ENCODE results near the gene LYSMD1. TPM values are rescaled to one million over a fixed set of nuclear protein-coding genes. Genes with fewer than 3 reads are reported as not detected.

LYSMD1 gene
- total RNA-seq, 1 donor from 2014 or later = 10.0 TPM

DNA sequence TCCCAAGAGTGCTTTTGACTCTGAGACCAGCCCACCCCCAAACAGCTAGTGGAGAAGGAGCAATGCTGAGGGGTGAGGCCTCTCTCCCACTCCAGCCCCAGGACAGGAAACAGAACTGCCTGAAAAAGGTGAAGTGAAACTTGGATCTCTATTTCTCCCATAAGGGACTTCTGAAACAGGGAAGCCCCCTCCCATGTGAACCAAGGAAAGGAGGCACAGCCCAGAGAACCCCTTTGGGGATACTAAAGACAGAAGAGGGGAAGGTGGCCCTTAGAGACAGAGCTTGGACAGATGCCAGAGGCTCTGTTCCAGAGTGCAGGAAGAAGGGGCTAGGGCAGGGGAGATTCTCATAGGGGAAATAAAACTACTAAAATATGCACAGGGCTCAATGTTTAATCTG, 6.3 kb downstream of the LYSMD1 start:
- Mint-ChIP-seq H3K36me3 (ENCODE audit: low read depth) (peaks cover 16% of the 10 kb centered on the region), H3K4me1 (ENCODE audit: low read depth) (peaks cover 8% of the 10 kb centered on the region), H3K27ac (ENCODE audit: unreplicated experiment) (no peak overlapping the region), H3K9me3 (ENCODE audit: low read depth) (no peaks in the 10 kb centered on the region), H3K4me3 (ENCODE audit: unreplicated experiment) (no peak overlapping the region), H3K27me3 (ENCODE audit: low read depth) (no peaks in the 10 kb centered on the region)
- TF ChIP-seq, protein P1, sequence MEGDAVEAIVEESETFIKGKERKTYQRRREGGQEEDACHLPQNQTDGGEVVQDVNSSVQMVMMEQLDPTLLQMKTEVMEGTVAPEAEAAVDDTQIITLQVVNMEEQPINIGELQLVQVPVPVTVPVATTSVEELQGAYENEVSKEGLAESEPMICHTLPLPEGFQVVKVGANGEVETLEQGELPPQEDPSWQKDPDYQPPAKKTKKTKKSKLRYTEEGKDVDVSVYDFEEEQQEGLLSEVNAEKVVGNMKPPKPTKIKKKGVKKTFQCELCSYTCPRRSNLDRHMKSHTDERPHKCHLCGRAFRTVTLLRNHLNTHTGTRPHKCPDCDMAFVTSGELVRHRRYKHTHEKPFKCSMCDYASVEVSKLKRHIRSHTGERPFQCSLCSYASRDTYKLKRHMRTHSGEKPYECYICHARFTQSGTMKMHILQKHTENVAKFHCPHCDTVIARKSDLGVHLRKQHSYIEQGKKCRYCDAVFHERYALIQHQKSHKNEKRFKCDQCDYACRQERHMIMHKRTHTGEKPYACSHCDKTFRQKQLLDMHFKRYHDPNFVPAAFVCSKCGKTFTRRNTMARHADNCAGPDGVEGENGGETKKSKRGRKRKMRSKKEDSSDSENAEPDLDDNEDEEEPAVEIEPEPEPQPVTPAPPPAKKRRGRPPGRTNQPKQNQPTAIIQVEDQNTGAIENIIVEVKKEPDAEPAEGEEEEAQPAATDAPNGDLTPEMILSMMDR (IDR thresholded peaks at IDR 0.05) = no peak
- DNase-seq (ENCODE audit: low spot score) = peak; percentile 12

DNA sequence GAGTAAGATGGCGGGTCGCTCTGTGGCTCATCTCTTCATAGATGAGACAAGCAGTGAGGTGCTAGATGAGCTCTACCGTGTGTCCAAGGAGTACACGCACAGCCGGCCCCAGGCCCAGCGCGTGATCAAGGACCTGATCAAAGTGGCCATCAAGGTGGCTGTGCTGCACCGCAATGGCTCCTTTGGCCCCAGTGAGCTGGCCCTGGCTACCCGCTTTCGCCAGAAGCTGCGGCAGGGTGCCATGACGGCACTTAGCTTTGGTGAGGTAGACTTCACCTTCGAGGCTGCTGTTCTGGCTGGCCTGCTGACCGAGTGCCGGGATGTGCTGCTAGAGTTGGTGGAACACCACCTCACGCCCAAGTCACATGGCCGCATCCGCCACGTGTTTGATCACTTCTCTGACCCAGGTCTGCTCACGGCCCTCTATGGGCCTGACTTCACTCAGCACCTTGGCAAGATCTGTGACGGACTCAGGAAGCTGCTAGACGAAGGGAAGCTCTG, 6.9 kb downstream of the LYSMD1 start:
- TF ChIP-seq, protein P1 (IDR thresholded peaks at IDR 0.05) = no peak
- Mint-ChIP-seq H3K27ac (ENCODE audit: unreplicated experiment) (no peak overlapping the region), H3K36me3 (ENCODE audit: low read depth) (peaks cover 16% of the 10 kb centered on the region), H3K27me3 (ENCODE audit: low read depth) (no peaks in the 10 kb centered on the region), H3K4me3 (ENCODE audit: unreplicated experiment) (no peak overlapping the region), H3K9me3 (ENCODE audit: low read depth) (no peaks in the 10 kb centered on the region), H3K4me1 (ENCODE audit: low read depth) (peaks cover 4% of the 10 kb centered on the region)
- DNase-seq (ENCODE audit: low spot score) = peak; percentile 89

DNA sequence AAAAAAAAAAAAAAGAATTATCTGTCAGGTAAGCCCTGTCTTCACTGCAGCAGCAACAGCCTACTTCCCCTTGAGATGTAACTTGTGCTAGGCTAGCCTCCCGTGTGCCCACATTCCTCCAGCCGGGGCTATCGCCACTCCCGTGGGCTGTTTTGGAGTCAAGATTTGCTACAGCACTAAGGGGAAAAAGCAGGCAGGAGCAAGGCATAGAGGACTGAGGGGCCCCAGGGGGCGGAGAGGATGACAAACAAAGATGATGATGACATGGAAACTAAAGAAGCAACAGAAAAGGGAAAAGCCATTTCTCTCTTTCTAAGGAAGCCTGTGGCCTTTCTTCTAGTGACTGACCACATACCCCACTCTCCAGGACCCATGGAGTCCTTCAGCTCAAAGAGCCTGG, 7.4 kb downstream of the LYSMD1 start:
- Mint-ChIP-seq H3K4me3 (ENCODE audit: unreplicated experiment) (no peak overlapping the region), H3K9me3 (ENCODE audit: low read depth) (no peaks in the 10 kb centered on the region), H3K4me1 (ENCODE audit: low read depth) (peaks cover 4% of the 10 kb centered on the region), H3K36me3 (ENCODE audit: low read depth) (peaks cover 16% of the 10 kb centered on the region), H3K27me3 (ENCODE audit: low read depth) (no peaks in the 10 kb centered on the region), H3K27ac (ENCODE audit: unreplicated experiment) (no peak overlapping the region)
- DNase-seq (ENCODE audit: low spot score) = peak; percentile 32
- TF ChIP-seq, protein P1 (IDR thresholded peaks at IDR 0.05) = no peak

DNA sequence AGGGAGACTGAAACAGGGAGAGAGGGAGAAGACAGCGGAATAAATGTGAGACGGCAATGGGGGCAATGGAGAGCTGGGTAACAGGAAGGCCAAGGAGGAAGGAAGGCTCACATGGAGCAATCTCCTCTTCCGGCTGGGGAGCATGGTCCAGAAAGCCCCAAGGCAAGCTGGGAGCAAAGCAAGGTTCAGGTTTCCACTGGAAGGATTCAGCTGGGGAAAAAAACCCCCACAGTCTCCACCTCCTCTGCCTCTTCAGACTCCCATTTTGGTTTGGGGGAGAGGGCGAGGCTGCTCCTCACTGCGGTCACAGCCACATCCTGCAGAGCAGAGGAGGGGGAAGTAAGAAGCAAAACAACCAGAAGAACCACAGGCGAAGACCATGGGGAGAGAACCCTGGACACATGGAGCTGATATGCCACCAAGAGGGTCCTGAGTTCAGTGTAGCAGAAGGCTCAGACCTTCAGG, 8.6 kb downstream of the LYSMD1 start:
- Mint-ChIP-seq H3K27ac (ENCODE audit: unreplicated experiment) (no peak overlapping the region), H3K4me3 (ENCODE audit: unreplicated experiment) (no peak overlapping the region)
- TF ChIP-seq, protein P1 (IDR thresholded peaks at IDR 0.05) = no peak

DNA sequence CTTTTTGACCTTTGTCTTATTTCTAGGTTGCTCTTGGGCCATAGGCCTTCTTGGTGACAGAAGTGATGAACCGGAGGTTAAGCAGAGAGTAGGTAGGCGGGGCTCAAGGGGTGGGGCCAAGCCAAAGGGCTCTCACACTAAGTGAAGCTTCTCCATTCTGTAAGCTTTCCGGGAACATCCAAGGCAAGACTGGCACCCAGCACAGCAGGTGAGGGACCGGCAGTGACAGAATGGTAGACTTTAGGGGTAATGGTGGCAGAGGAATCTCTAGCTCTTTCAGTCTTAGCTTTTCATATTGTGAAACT, 9.2 kb downstream of the LYSMD1 start, which contains the start of gene TNFAIP8L2:
TNFAIP8L2 (plus strand) TSS at position 135 of the 305 bp plus-strand sequence. CDS start 2,049 bp downstream, outside the sequence.
- DNase-seq (ENCODE audit: low spot score) = peak; percentile 40
- Mint-ChIP-seq H3K4me1 (ENCODE audit: low read depth) (peaks cover 4% of the 10 kb centered on the region), H3K36me3 (ENCODE audit: low read depth) (peaks cover 12% of the 10 kb centered on the region), H3K27me3 (ENCODE audit: low read depth) (no peaks in the 10 kb centered on the region), H3K4me3 (ENCODE audit: unreplicated experiment) (no peak within 1 kb of the TSS), H3K9me3 (ENCODE audit: low read depth) (no peaks in the 10 kb centered on the region), H3K27ac (ENCODE audit: unreplicated experiment) (no peak within 1 kb of the TSS)
- TF ChIP-seq, protein P1 (IDR thresholded peaks at IDR 0.05) = no peak

More for the DNA sequence above, 8.6 kb downstream of the LYSMD1 start:
- Mint-ChIP-seq H3K36me3 (ENCODE audit: low read depth) (peaks cover 16% of the 10 kb centered on the region), H3K9me3 (ENCODE audit: low read depth) (no peaks in the 10 kb centered on the region), H3K4me1 (ENCODE audit: low read depth) (peaks cover 4% of the 10 kb centered on the region), H3K27me3 (ENCODE audit: low read depth) (no peaks in the 10 kb centered on the region)
- DNase-seq (ENCODE audit: low spot score) = peak; percentile 18

Data from chondrocyte (in vitro differentiated cells).